HepG2 (cell line): ENCODE results near the gene TAB2. TPM values are rescaled to one million over a fixed set of nuclear protein-coding genes. Genes with fewer than 3 reads are reported as not detected.

Source experiments
- CEBPB ChIP-seq: IDR thresholded peaks from 2 replicates; pipeline ENCODE4 v1.6.1; 2011; ENCODE audit warnings: low read depth, low read length, improper control_type of control experiment, borderline replicate concordance
- RAD51 ChIP-seq: fragments of 450-650 bp; IDR thresholded peaks from 2 replicates; pipeline ENCODE4 v1.6.1; 2016; ENCODE audit warnings: borderline replicate concordance
- ZBTB46 ChIP-seq: sonication (generic); formaldehyde crosslinking; IDR thresholded peaks from 2 replicates; pipeline ENCODE4 v1.4.0; 2020; ENCODE audit warnings: mild to moderate bottlenecking, missing genetic modification reagents, borderline replicate concordance
- ZNF407 ChIP-seq: sonication (generic); formaldehyde crosslinking; IDR thresholded peaks from one replicate; pipeline ENCODE4 v1.5.1; 2020; ENCODE audit warnings: mild to moderate bottlenecking, missing genetic modification reagents; ENCODE audit errors: not compliant biosample characterization
- ZNF878 ChIP-seq: sonication (generic); formaldehyde crosslinking; IDR thresholded peaks from 2 replicates; pipeline ENCODE4 v1.8.1; 2023; ENCODE audit warnings: mild to moderate bottlenecking, missing genetic modification reagents, moderate library complexity
- polyA plus RNA-seq, 8 experiments: library from polyadenylated mRNA; depleted of rRNA in 3 of 8; stranded (reverse) in 7 of 8; unstranded in 1 of 8; fragments of >200 nt; fragmentation: Illumina TruSeq in 4 of 8; extraction: Trizol in 4 of 8; gene quantifications; 2 replicates each; pipeline versions ENCODE4 v1.2.1 to v1.2.3, GENCODE V29; 2011 to 2016; ENCODE audit warnings: low read depth in 4 of 8, missing spikeins in 1 of 8, mixed read lengths in 1 of 8; ENCODE audit not compliant: insufficient read depth in 1 of 8
- total RNA-seq, 5 experiments: library from RNA; depleted of rRNA; stranded (reverse); fragments of >200 nt; fragmentation: Illumina TruSeq; extraction: Trizol; gene quantifications; 2 replicates each; pipeline ENCODE4 v1.2.3, GENCODE V29; 2016; ENCODE audit warnings: low read depth in 1 of 5
- TF ChIP-seq, protein P1 (sequence below): sonication (generic); formaldehyde crosslinking; IDR thresholded peaks from 2 replicates; pipeline ENCODE4 v1.8.0; 2023; ENCODE audit warnings: mild to moderate bottlenecking, missing genetic modification reagents
- TF ChIP-seq, protein P2 (sequence below): sonication (generic); formaldehyde crosslinking; IDR thresholded peaks from 2 replicates; pipeline ENCODE4 v1.5.1; 2020; ENCODE audit warnings: missing genetic modification reagents, mild to moderate bottlenecking, borderline replicate concordance

The TAB2 gene
- total and polyA plus RNA-seq, 2 of the 13 experiments (the other 11 are each of a cell fraction or from before 2014, with no cell fraction given): 23.7 to 50.2 TPM

DNA sequence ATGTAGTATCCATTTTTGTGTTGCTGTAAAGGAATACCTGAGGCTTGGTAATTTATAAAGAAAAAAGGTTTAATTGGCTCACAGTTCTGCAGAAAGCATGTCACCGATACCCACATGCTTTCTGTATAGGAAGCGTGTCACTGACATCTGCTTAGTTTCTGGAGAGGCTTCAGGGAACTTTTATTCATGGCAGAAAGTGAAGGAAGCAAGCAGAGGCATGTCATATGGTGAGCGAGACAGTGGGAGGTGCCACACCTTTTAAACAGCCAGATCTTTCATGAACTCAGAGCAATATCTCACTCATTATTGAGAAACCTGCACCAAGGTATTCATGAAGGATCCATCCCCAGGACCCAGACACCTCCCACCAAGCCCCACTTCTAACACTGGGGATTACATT, 86.0 kb downstream of the TAB2 start (continued):
- TF ChIP-seq ZNF407 (CRISPR knock-in tag) (no peak), RAD51 (no peak), ZBTB46 (CRISPR knock-in tag) (no peak), CEBPB (no peak), ZNF878 (CRISPR knock-in tag) (no peak)
- TF ChIP-seq, protein P1, sequence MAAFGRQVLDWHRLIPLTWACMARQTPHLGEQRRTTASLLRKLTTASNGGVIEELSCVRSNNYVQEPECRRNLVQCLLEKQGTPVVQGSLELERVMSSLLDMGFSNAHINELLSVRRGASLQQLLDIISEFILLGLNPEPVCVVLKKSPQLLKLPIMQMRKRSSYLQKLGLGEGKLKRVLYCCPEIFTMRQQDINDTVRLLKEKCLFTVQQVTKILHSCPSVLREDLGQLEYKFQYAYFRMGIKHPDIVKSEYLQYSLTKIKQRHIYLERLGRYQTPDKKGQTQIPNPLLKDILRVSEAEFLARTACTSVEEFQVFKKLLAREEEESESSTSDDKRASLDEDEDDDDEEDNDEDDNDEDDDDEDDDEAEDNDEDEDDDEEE (CRISPR knock-in tag): no peak
- TF ChIP-seq, protein P2, sequence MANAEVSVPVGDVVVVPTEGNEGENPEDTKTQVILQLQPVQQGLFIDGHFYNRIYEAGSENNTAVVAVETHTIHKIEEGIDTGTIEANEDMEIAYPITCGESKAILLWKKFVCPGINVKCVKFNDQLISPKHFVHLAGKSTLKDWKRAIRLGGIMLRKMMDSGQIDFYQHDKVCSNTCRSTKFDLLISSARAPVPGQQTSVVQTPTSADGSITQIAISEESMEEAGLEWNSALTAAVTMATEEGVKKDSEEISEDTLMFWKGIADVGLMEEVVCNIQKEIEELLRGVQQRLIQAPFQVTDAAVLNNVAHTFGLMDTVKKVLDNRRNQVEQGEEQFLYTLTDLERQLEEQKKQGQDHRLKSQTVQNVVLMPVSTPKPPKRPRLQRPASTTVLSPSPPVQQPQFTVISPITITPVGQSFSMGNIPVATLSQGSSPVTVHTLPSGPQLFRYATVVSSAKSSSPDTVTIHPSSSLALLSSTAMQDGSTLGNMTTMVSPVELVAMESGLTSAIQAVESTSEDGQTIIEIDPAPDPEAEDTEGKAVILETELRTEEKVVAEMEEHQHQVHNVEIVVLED (CRISPR knock-in tag): no peak
